ENCODE data around the gene COMMD3.
A peak's percentile ranks its signal among the peaks of the same experiment; 100 is the strongest.

Gene COMMD3

GRCh38 chr10:22368981-22369380, 52.8 kb downstream of the COMMD3 start:
- DNase-seq, result no peak

DNA sequence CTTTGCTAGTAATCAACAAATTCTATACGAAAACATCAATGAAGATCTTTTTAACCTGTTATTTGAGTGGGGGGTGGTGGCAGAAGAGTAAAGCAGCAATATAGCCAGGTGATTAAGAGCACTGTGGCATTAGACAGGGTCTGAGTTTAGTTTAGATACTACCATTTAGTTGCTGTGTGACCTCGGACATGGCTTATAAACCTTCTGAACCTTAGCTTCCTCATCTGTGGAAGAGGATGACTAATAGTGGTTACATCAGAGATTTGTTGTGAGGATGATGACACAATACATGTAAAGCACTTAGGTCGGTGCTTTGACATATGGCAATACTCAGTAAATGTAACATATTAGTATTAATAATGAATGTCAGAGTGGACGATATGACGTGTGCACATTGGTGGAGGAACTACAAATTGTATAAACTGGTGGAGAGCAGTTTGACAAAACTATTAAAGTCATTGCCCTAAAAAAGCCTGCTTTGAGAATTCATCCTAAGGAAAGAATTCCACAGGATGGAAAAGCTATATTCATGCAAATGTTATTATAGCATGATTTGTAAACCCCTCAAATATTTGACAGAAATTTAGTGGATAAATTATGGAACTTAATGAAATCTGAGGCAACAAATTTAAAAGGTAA, 53.4 kb downstream of the COMMD3 start:
- DNase-seq, result peak; percentile 62
